Measurements from ENCODE around the gene ENGASE.

ENGASE gene

GRCh38 chr17:79127534-79128135 is 53.0 kb downstream of the ENGASE start:
- Histone ChIP-seq H3K79me2 (ENCODE audit: control insufficient read depth, insufficient read depth, low read length, poor library complexity) (no peaks in the 10 kb centered on the region), H3K9me3 (ENCODE audit: insufficient read depth, low read depth, low read length) (peaks cover 6% of the 10 kb centered on the region), H3K4me2 (ENCODE audit: low read length) (no peak overlapping the region), H2BK120ac (ENCODE audit: insufficient read depth, low read length, poor library complexity) (no peak overlapping the region), H2AK5ac (ENCODE audit: low read length) (no peak overlapping the region), H2BK12ac (ENCODE audit: low read length) (no peak overlapping the region), H4K12ac (ENCODE audit: low read depth, low read length) (no peak overlapping the region), H3K4me3 (ENCODE audit: low read depth, low read length) (no peak overlapping the region), H3K36me3 (ENCODE audit: control insufficient read depth in 1 of 2, insufficient read depth in 2 of 2, low read length in 2 of 2) (no peaks in the 10 kb centered on the region), H3K9ac (ENCODE audit: low read length) (no peak overlapping the region), H3K14ac (ENCODE audit: low read length) (no peak overlapping the region), H3K79me1 (ENCODE audit: low read length) (no peaks in the 10 kb centered on the region), H3K4ac (ENCODE audit: low read depth, low read length) (no peak overlapping the region), H4K91ac (ENCODE audit: low read depth, low read length) (no peak overlapping the region), H2BK5ac (ENCODE audit: low read depth, low read length, poor library complexity) (no peak overlapping the region), H3K27ac (ENCODE audit: low read depth, low read length) (no peak overlapping the region), H4K8ac (ENCODE audit: low read depth, low read length) (no peak overlapping the region), H3K18ac (ENCODE audit: low read length) (no peak overlapping the region), H3K23ac (ENCODE audit: low read length) (no peak overlapping the region), H2AFZ (ENCODE audit: insufficient read depth, low read length, poor library complexity) (no peak overlapping the region), H3K27me3 (ENCODE audit: insufficient read depth, low read length) (no peaks in the 10 kb centered on the region), H3K4me1 (ENCODE audit: control insufficient read depth in 1 of 2, insufficient read depth in 2 of 2, low read length in 2 of 2) (no peaks in the 10 kb centered on the region)
- no peak for DNase-seq
- WGBS (ENCODE audit: extremely low coverage, insufficient coverage, insufficient read length), result no CpG with 5 or more reads among the region's 23 CpGs

GRCh38 chr17:79129523-79129922 is 54.9 kb downstream of the ENGASE start:
- no peak overlapping the region for H3K23ac ChIP-seq (ENCODE audit: low read length)
- H4K91ac ChIP-seq (ENCODE audit: low read depth, low read length), result no peak overlapping the region
- H3K14ac ChIP-seq (ENCODE audit: low read length), result no peak overlapping the region
- H3K9ac ChIP-seq (ENCODE audit: low read length), result no peak overlapping the region
- no peak overlapping the region for H2BK12ac ChIP-seq (ENCODE audit: low read length)
- no peak overlapping the region for H2BK5ac ChIP-seq (ENCODE audit: low read depth, low read length, poor library complexity)
- H3K4me3 ChIP-seq (ENCODE audit: low read depth, low read length), result no peak overlapping the region
- no peak overlapping the region for H3K4ac ChIP-seq (ENCODE audit: low read depth, low read length)
- no peaks in the 10 kb centered on the region for H3K79me2 ChIP-seq (ENCODE audit: control insufficient read depth, insufficient read depth, low read length, poor library complexity)
- H2AK5ac ChIP-seq (ENCODE audit: low read length), result no peak overlapping the region
- H3K9me3 ChIP-seq (ENCODE audit: insufficient read depth, low read depth, low read length), result peaks cover 6% of the 10 kb centered on the region
- no peaks in the 10 kb centered on the region for H3K27me3 ChIP-seq (ENCODE audit: insufficient read depth, low read length)
- H3K36me3 ChIP-seq (ENCODE audit: control insufficient read depth in 1 of 2, insufficient read depth in 2 of 2, low read length in 2 of 2), result no peaks in the 10 kb centered on the region
- no peak overlapping the region for H3K27ac ChIP-seq (ENCODE audit: low read depth, low read length)
- no peak overlapping the region for H4K12ac ChIP-seq (ENCODE audit: low read depth, low read length)
- H3K4me2 ChIP-seq (ENCODE audit: low read length), result no peak overlapping the region
- H3K4me1 ChIP-seq (ENCODE audit: control insufficient read depth in 1 of 2, insufficient read depth in 2 of 2, low read length in 2 of 2), result no peaks in the 10 kb centered on the region
- no peak for DNase-seq
- no peak overlapping the region for H3K18ac ChIP-seq (ENCODE audit: low read length)
- WGBS (ENCODE audit: extremely low coverage, insufficient coverage, insufficient read length), result no CpG with 5 or more reads among the region's 4 CpGs
- H4K8ac ChIP-seq (ENCODE audit: low read depth, low read length), result no peak overlapping the region
- H2BK120ac ChIP-seq (ENCODE audit: insufficient read depth, low read length, poor library complexity), result no peak overlapping the region
- H2AFZ ChIP-seq (ENCODE audit: insufficient read depth, low read length, poor library complexity), result no peak overlapping the region
- H3K79me1 ChIP-seq (ENCODE audit: low read length), result no peaks in the 10 kb centered on the region

GRCh38 chr17:79130536-79131273 is 56.1 kb downstream of the ENGASE start:
- H2BK12ac ChIP-seq (ENCODE audit: low read length), result no peak overlapping the region

GRCh38 chr17:79131274-79131635 is 56.6 kb downstream of the ENGASE start:
- no peaks in the 10 kb centered on the region for H3K79me2 ChIP-seq (ENCODE audit: control insufficient read depth, insufficient read depth, low read length, poor library complexity)
- WGBS (ENCODE audit: extremely low coverage, insufficient coverage, insufficient read length), result no CpG with 5 or more reads among the region's 21 CpGs
- no peak overlapping the region for H2BK12ac ChIP-seq (ENCODE audit: low read length)
- no peak overlapping the region for H3K9ac ChIP-seq (ENCODE audit: low read length)
- no peak overlapping the region for H3K18ac ChIP-seq (ENCODE audit: low read length)
- peak overlapping the region; percentile 96 for H3K23ac ChIP-seq (ENCODE audit: low read length)
- no peak overlapping the region for H2AK5ac ChIP-seq (ENCODE audit: low read length)
- no peak overlapping the region for H3K14ac ChIP-seq (ENCODE audit: low read length)
- no peak overlapping the region for H3K4me2 ChIP-seq (ENCODE audit: low read length)
- H2AFZ ChIP-seq (ENCODE audit: insufficient read depth, low read length, poor library complexity), result no peak overlapping the region
- peak overlapping the region; percentile 54 for H3K4me3 ChIP-seq (ENCODE audit: low read depth, low read length)
- no peak overlapping the region for H2BK5ac ChIP-seq (ENCODE audit: low read depth, low read length, poor library complexity)
- no peaks in the 10 kb centered on the region for H3K27me3 ChIP-seq (ENCODE audit: insufficient read depth, low read length)
- DNase-seq, result no peak
- no peak overlapping the region for H3K4ac ChIP-seq (ENCODE audit: low read depth, low read length)
- no peaks in the 10 kb centered on the region for H3K79me1 ChIP-seq (ENCODE audit: low read length)
- H3K9me3 ChIP-seq (ENCODE audit: insufficient read depth, low read depth, low read length), result peaks cover 6% of the 10 kb centered on the region
- H3K36me3 ChIP-seq (ENCODE audit: control insufficient read depth in 1 of 2, insufficient read depth in 2 of 2, low read length in 2 of 2), result no peaks in the 10 kb centered on the region
- no peaks in the 10 kb centered on the region for H3K4me1 ChIP-seq (ENCODE audit: control insufficient read depth in 1 of 2, insufficient read depth in 2 of 2, low read length in 2 of 2)
- H4K12ac ChIP-seq (ENCODE audit: low read depth, low read length), result no peak overlapping the region
- no peak overlapping the region for H4K8ac ChIP-seq (ENCODE audit: low read depth, low read length)
- H4K91ac ChIP-seq (ENCODE audit: low read depth, low read length), result no peak overlapping the region
- H3K27ac ChIP-seq (ENCODE audit: low read depth, low read length), result no peak overlapping the region
- no peak overlapping the region for H2BK120ac ChIP-seq (ENCODE audit: insufficient read depth, low read length, poor library complexity)

More at GRCh38 chr17:79130536-79131273, 56.1 kb downstream of the ENGASE start:
- H3K4me2 ChIP-seq (ENCODE audit: low read length), result no peak overlapping the region
- no peak overlapping the region for H3K27ac ChIP-seq (ENCODE audit: low read depth, low read length)
- no peaks in the 10 kb centered on the region for H3K27me3 ChIP-seq (ENCODE audit: insufficient read depth, low read length)
- peaks cover 6% of the 10 kb centered on the region for H3K9me3 ChIP-seq (ENCODE audit: insufficient read depth, low read depth, low read length)
- no peak overlapping the region for H2BK120ac ChIP-seq (ENCODE audit: insufficient read depth, low read length, poor library complexity)
- H2BK5ac ChIP-seq (ENCODE audit: low read depth, low read length, poor library complexity), result no peak overlapping the region
- peak overlapping the region; percentile 96 for H3K23ac ChIP-seq (ENCODE audit: low read length)
- H3K18ac ChIP-seq (ENCODE audit: low read length), result no peak overlapping the region
- H4K91ac ChIP-seq (ENCODE audit: low read depth, low read length), result no peak overlapping the region
- no peaks in the 10 kb centered on the region for H3K4me1 ChIP-seq (ENCODE audit: control insufficient read depth in 1 of 2, insufficient read depth in 2 of 2, low read length in 2 of 2)
- H4K8ac ChIP-seq (ENCODE audit: low read depth, low read length), result no peak overlapping the region
- H3K36me3 ChIP-seq (ENCODE audit: control insufficient read depth in 1 of 2, insufficient read depth in 2 of 2, low read length in 2 of 2), result no peaks in the 10 kb centered on the region
- no peak for DNase-seq
- no peak overlapping the region for H3K14ac ChIP-seq (ENCODE audit: low read length)
- H3K4me3 ChIP-seq (ENCODE audit: low read depth, low read length), result peak overlapping the region; percentile 54
- no peak overlapping the region for H3K4ac ChIP-seq (ENCODE audit: low read depth, low read length)
- H3K9ac ChIP-seq (ENCODE audit: low read length), result no peak overlapping the region
- no peak overlapping the region for H2AK5ac ChIP-seq (ENCODE audit: low read length)
- H3K79me1 ChIP-seq (ENCODE audit: low read length), result no peaks in the 10 kb centered on the region
- no peak overlapping the region for H4K12ac ChIP-seq (ENCODE audit: low read depth, low read length)
- WGBS (ENCODE audit: extremely low coverage, insufficient coverage, insufficient read length), result no CpG with 5 or more reads among the region's 34 CpGs
- H2AFZ ChIP-seq (ENCODE audit: insufficient read depth, low read length, poor library complexity), result no peak overlapping the region
- no peaks in the 10 kb centered on the region for H3K79me2 ChIP-seq (ENCODE audit: control insufficient read depth, insufficient read depth, low read length, poor library complexity)
